Embryonic facial prominence (tissue), 1 donor: ENCODE data around the gene PRRT3.
A peak's percentile ranks its signal among the peaks of the same experiment; 100 is the strongest.
"Not testable (repeated sequence)": the region's sequence is repeated elsewhere in the genome, so short reads cannot be mapped to it uniquely, and the experiment has no call there.

Experiments used
- DNase-seq: peaks from one replicate; pipeline ENCODE4 v3.0.0-alpha.2; 2016; ENCODE audit errors: extremely low spot score

PRRT3 gene

DNA sequence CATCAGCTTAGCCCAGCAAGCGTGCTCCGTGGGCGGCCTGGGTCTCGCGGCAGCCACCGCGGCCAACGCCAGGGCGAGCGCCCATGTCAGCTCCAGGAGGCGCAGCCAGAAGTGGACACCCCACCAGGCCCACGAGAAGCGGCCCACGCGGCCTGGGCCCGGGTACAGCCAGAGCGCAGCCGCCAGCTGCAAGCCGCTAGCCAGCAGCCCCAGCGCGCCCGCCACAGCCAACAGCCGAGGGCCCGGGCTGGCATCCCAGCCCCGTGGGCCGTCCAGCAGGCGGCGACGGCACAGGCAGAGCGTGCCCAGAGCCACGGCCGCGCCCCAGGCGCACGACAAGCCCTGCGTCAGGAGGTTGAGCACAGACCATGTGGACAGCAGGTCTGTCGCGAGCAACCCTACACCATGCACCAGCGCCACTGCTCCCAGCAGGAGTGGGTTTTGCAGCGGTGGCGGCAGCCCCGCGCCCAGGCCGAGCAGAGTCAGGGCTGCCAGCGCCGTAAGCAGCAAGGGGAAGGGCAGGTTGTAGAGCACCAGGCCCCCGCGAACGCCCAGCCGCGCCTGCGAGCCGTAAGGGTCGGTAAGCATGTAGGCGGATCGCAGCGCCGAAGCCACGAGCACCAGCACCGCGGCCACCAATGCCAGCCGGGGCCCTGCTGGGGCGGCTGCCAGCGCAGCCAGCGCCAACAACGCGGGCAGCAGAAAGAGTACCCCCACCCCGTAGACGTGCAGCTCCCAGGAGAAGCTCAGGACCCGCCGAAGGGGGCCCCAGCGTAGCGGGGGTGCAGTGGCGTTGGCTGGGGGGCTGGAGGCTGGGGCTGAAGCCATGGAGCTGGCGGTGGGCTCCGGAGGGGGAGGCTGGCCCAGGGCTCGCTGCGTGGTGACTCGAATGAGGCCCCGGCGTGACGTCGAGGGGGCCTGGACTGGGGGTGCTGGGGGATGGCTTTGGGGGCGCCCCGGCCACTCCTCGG, 4.9 kb downstream of the PRRT3 start:
- no peak for DNase-seq

DNA sequence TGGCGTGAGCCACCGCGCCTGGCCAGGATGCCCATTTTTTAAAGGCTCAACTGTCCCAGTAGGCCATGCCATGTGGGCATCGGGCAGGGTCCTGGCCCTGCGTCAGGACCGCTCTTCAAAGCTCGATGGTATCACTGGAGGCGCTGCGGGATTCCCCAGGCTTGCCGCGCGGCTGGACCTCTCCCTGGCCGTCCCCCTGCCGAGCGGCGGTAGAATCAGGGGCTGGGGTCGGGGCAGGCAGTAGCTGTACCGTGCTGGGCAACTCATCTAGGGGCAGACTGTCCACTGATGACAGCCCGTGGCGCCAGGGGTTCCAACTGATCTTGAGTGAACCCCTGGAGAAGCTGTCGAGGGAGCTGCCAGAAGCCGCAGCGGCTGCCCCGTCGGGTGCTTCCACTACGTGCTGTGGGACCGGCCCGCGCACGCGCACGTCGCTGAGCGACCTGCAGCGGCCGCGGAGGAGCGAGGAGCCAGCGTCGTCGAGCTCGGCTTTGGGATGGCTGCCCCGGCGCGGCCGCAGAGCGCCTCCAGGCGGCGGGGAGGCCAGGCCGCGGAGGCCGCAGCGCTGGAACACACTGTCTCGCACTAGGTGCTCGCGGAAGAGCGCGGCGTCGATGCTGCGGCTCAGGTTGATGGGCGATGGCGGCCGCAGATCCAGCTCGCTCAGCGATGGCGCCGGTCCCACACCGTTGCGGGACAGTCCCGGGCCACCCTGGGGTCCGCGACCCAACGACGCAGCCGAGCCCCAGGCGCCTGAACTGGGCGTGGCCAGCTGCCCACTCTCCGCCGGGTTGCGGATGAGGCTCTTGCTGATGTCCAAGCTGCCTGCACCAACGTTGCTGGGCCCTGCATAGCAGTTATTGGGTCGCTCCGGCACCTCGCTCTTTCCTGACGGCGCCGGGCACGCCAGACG, 5.8 kb downstream of the PRRT3 start:
- DNase-seq: peak; percentile 66

DNA sequence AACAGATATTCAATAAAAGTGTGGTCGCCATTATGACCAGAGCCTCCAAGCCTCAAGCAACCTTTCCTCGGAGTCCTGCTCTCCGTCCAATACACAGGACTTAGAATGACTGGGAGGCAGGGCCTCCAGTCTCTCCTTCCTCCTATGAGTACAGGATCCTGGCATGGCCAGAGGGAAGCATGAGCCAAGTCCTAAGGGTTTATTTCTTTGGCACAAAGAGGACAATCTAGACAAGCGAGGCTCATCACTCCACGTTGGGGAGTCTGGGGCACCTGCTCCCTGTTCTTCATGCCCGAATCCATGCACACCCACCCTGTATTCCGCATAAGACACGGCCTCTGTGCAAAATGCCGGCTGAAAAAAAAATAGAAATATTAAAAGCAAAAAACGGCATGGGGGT, 6.8 kb downstream of the PRRT3 start:
- no peak for DNase-seq

DNA sequence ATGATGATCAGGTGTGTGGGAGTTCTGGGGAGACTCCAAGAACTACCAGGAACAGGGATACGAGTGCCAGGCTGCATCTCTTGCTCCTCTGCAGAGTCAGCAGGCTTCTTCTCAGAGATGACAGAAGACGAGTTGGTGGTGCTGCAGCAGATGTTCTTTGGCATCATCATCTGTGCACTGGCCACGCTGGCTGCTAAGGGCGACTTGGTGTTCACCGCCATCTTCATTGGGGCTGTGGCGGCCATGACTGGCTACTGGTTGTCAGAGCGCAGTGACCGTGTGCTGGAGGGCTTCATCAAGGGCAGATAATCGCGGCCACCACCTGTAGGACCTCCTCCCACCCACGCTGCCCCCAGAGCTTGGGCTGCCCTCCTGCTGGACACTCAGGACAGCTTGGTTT, 7.9 kb downstream of the PRRT3 start:
- no peak for DNase-seq

DNA sequence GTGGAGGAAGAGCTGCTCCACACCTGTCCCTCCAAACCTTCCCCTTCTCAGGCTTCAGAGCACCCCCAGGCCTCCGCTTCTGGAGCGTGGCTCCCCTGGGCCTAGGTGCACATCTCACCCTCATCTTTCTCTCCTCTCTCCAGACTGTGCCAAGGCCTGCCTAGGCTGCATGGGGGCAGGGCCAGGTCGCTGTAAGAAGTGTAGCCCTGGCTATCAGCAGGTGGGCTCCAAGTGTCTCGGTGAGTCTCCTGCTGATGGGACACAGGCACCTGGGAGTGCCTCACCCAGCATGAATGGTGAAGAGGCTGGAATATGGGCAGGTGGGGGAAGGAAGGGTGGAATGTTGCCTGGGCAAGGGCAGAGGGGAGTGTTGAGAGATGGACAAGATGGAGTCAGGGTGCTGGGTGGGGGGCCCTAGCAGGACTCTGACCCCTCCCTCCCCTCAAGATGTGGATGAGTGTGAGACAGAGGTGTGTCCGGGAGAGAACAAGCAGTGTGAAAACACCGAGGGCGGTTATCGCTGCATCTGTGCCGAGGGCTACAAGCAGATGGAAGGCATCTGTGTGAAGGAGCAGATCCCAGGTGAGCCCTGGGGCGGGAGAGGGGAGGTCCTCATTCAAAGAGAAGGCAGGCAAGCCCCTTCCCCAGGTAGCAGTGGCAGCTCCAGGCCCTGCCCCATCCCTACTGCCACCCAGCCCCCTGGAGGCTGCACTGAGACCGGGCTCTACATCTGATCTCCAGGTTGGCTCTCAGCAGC, 9.1 kb downstream of the PRRT3 start:
- DNase-seq: no peak

DNA sequence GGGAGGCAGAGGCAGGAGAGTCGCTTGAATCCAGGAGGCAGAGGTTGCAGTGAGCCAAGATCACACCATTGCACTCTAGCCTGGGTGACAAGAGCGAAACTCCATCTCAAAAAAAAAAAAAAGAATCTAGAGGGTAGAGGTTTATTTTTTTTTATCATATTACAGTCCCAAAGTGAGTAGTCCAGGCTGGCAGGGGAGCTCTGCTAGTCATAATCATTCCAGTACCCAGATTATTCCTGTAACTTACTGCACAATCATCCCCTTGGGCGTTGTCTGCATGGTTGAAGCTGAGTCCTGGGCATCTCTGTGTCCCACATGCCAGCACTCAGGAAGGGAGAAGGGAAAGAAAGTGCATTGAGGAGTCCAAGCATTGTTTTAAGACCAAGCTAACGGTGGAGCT, 10.0 kb downstream of the PRRT3 start:
- no peak for DNase-seq

DNA sequence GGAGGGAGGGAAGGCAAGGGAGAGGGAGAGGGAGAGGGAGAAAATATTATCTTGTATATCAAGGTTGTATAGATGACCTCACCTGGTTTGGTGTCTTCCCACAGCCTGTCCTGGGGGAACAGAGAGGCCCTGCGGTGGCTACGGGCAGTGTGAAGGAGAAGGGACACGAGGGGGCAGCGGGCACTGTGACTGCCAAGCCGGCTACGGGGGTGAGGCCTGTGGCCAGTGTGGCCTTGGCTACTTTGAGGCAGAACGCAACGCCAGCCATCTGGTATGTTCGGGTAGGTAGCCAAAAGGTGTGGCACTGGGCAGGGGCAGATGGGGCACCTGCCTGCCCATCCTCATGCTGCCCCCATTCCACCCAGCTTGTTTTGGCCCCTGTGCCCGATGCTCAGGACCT, 11.5 kb downstream of the PRRT3 start:
- no peak for DNase-seq

DNA sequence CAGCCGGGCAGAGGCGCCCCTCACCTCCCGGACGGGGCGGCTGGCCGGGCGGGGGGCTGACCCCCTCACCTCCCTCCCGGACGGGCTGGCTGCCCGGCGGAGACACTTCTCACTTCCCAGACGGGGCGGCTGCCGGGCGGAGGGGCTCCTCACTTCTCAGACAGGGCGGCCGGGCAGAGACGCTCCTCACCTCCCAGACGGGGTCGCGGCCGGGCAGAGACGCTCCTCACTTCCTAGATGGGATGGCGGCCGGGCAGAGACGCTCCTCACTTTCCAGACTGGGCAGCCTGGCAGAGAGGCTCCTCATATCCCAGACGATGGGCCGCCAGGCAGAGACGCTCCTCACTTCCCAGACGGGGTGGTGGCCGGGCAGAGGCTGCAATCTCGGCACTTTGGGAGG, 12.3 kb downstream of the PRRT3 start:
- not testable (repeated sequence) for DNase-seq

DNA sequence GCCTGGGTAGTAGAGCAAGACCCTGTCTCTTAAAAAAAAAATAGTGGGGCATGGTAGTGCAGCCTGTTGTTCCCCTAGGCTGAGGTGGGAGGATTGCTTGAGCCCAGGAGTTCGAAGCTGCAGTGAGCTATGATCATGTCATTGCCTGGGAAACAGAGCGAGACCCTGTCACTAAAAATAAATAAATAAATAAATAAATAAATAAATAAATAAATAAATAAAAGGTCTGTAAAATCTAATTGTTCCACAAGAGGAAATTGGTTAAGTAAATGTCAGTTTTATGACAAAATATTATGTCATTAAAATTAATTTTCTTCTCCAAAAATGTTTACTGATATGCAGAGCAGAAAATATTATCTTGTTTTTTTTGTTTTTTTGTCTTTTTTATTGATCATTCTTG, 13.2 kb downstream of the PRRT3 start:
- no peak for DNase-seq

DNA sequence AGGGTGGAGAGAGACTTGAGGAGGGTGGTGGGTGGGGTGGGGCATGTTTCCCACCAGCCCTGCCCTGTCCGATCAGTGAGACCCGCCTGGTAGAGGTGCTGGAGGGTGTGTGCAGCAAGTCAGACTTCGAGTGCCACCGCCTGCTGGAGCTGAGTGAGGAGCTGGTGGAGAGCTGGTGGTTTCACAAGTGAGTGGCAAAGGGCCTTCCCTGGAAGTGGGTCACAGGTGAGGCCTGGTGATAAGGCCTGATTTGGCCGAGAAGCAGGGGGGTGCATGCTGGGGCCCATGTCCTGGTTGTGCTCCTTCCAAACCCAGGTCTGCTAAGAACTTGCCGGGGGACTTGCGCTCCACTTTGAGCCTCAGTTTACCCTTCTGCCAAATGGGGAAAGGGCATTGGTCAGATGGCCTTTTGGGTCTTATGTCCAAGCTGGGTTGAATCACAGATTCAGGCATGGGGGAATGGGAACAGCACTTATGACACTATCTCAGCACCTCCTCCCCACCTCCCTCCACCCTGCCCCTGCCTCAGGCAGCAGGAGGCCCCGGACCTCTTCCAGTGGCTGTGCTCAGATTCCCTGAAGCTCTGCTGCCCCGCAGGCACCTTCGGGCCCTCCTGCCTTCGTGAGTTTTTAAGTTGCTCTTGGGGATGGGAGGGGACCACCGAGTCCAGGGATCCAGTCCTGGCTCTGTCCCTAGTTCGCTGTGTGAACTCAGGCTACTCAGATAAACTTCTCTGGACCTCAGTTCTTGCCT, 14.5 kb downstream of the PRRT3 start:
- no peak for DNase-seq

DNA sequence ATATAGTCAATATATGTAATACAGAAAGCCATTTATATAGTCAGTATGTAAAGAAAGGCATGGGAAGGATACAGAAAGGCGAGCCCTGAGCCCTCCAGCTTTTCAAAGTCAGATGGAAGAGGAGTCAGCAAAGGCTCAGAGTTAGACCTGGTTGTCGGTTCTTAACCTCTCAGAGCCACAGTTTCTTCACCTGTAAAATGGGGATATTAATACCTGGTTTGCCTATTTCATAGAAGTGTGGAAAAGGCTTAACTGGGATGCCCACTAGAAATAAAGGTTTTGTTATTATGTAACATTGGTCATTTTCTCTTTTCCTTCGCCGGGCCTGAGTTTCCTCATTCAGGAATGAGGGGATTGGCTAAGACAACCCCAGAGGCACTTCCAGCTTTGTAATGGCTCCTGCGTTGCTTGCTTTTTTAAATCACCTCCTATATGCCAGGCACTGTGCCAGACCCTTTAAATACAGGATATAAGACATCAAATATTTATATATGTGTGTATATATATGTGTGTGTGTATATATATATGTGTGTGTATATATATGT, 16.2 kb downstream of the PRRT3 start:
- no peak for DNase-seq

DNA sequence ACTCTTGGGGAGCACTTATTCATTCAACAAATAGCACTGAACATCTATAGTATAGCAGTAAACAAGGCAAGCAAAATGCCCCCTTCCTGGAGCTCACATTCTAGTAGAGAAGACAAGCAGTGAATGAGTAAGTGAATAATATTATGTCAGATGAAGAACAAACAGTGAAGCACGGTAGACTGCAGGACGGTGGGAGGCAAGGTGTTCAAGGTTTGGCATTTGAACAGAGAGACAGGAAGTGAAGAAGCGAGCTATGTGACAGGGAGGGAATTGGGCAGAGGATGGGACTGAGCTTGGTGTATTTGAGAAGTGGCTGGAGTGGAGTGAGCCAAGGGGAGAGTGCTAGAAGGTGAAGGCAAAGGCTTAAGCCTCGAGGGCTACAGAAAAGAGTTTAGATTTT, 17.2 kb downstream of the PRRT3 start:
- DNase-seq: no peak

DNA sequence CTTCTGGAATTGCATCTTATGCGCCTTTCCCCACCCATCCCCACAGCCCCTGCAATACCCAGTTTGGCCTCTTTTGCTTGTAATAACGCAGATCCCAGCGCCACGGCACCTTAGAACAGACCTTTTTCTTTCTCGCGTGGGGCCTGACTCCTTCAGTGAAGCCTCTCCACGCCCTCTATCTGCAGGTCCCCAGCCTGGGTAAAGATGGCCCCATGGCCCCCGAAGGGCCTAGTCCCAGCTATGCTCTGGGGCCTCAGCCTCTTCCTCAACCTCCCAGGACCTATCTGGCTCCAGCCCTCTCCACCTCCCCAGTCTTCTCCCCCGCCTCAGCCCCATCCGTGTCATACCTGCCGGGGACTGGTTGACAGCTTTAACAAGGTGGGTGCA, 18.0 kb downstream of the PRRT3 start:
- no peak for DNase-seq

DNA sequence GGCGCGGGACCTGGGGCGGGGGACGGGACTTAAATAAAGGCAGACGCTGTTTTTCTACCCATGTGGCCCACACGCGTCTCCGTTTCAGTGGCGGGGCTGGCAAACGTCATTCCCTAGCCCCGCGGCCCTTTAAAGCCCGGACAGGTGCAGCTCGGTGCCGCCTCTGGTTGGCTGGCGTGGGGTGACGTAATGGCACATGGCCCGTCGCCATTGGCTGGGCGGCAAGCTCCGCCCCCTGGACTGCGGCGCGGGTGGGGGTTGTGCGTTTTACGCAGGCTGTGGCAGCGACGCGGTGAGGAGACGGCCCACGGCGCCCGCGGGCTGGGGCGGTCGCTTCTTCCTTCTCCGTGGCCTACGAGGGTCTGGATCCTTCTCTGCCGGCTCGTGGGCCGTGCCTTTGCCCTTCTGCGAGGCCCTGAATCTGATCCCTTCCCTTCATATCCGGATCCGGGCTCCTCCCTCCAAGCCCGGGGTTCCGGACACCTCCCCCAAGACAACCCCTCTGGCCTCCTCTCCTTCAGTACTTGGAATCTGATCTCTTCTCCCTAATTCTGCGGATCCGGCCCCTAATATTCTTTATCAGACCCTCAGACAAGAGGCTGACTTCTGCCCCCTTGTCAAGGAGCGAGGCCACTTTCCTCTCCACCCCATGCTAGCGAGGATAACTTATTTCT, 18.5 kb downstream of the PRRT3 start, which contains the start of gene CRELD1:
CRELD1 (plus strand) TSS at position 274 of the 674 bp plus-strand sequence. CDS start 605 bp downstream, outside the sequence.
- peak; percentile 82 for DNase-seq

DNA sequence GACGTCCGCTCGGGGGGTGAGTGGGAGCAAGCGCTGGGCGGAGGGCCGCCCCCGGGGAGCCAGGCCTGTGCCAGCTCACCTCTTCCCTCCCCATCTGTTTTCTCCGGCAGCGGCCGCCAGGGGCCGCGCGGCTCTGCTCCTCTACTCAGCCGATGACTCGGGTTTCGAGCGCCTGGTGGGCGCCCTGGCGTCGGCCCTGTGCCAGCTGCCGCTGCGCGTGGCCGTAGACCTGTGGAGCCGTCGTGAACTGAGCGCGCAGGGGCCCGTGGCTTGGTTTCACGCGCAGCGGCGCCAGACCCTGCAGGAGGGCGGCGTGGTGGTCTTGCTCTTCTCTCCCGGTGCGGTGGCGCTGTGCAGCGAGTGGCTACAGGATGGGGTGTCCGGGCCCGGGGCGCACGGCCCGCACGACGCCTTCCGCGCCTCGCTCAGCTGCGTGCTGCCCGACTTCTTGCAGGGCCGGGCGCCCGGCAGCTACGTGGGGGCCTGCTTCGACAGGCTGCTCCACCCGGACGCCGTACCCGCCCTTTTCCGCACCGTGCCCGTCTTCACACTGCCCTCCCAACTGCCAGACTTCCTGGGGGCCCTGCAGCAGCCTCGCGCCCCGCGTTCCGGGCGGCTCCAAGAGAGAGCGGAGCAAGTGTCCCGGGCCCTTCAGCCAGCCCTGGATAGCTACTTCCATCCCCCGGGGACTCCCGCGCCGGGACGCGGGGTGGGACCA, 19.2 kb downstream of the PRRT3 start:
- DNase-seq: no peak

DNA sequence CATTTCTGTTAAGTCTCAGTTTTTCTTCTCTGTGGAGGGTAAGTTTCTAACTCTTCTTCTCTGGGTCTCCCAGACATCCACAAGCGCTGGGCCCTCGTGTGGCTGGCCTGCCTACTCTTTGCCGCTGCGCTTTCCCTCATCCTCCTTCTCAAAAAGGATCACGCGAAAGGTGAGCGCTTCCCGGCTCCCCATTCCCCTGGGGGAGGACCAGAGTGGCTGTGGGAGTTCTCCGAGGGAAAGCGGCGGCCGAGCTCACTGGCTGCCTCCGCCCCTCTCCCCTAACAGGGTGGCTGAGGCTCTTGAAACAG, 19.7 kb downstream of the PRRT3 start:
- no peak for DNase-seq

DNA sequence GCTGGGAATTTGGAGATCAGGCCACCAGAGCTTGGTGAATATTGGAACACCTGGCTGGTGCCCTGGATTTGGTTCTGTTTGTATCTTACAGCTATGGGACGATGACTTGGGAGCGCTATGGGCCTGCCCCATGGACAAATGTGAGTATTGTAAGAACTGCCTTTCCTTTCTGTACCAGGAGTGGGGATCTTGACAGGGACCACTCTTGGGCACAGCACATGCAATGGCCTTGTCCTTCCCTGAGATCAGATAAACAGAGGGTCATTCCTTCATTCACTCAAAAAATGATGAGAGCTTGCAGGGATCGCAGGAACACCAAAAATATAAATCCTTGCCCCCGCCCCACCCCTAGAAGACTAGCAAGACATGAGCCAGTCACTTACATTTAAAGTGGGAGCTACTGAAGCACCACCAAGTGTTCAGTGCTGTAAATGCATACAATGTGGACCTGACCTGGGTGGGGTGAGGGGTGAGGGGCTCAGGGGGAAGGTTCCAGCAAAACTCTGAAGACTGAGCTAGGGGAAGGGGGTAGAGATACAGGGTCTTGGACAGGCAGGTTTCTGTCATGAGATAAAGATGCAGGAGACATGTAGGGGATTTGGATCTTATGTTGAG, 21.3 kb downstream of the PRRT3 start:
- DNase-seq: no peak

DNA sequence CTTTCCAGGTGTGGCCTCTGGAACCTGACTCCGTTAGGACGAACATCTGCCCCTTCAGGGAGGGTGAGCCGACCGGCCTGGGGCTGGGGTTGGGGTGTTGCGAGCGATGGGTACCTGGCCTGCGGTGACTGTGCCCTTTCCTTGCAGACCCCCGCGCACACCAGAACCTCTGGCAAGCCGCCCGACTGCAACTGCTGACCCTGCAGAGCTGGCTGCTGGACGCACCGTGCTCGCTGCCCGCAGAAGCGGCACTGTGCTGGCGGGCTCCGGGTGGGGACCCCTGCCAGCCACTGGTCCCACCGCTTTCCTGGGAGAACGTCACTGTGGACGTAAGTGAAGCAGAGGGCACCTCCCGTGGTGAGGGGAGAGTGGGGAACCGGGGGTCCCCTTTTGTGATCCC, 24.1 kb downstream of the PRRT3 start:
- no peak for DNase-seq
